ENCODE results near the gene PPIH.
"Not testable (repeated sequence)": the region's sequence is repeated elsewhere in the genome, so short reads cannot be mapped to it uniquely, and the experiment has no call there.

Gene PPIH

GRCh38 chr1:42682739-42683531, 24.7 kb downstream of the PPIH start:
- peak; percentile 53 to 66 for DNase-seq

GRCh38 chr1:42684139-42684538, 25.9 kb downstream of the PPIH start:
- DNase-seq = peak in 1 of 2 experiments; percentile 8

GRCh38 chr1:42686418-42686817, 28.2 kb downstream of the PPIH start:
- no peak for DNase-seq

- DNase-seq = no peak
Observed at GRCh38 chr1:42689912-42690311, 31.7 kb downstream of the PPIH start.

- DNase-seq = no peak
Observed at GRCh38 chr1:42690477-42691156, 32.4 kb downstream of the PPIH start.

GRCh38 chr1:42691157-42691498, 32.9 kb downstream of the PPIH start:
- DNase-seq = no peak

- DNase-seq = no peak
Observed at GRCh38 chr1:42692461-42692860, 34.2 kb downstream of the PPIH start.

GRCh38 chr1:42692911-42693310, 34.7 kb downstream of the PPIH start:
- DNase-seq = no peak

- no peak for DNase-seq
Observed at GRCh38 chr1:42698081-42698813, 40.0 kb downstream of the PPIH start.

GRCh38 chr1:42700006-42700405, 41.8 kb downstream of the PPIH start:
- DNase-seq = no peak

- DNase-seq = no peak
Observed at GRCh38 chr1:42703888-42704464, 45.8 kb downstream of the PPIH start.

- not testable (repeated sequence) for DNase-seq
Observed at GRCh38 chr1:42712808-42713207, 54.6 kb downstream of the PPIH start.

- no peak for DNase-seq
Observed at GRCh38 chr1:42713293-42713692, 55.1 kb downstream of the PPIH start.

- DNase-seq = not testable (repeated sequence)
Observed at GRCh38 chr1:42714441-42714840, 56.2 kb downstream of the PPIH start.

- DNase-seq = no peak
Observed at GRCh38 chr1:42720868-42721267, 62.6 kb downstream of the PPIH start.

GRCh38 chr1:42721926-42722325, 63.7 kb downstream of the PPIH start:
- DNase-seq = no peak

- not testable (repeated sequence) for DNase-seq
Observed at GRCh38 chr1:42722403-42722802, 64.2 kb downstream of the PPIH start.

- no peak for DNase-seq
Observed at GRCh38 chr1:42723511-42723910, 65.3 kb downstream of the PPIH start.

GRCh38 chr1:42725820-42726219, 67.6 kb downstream of the PPIH start:
- not testable (repeated sequence) for DNase-seq

Measured in AML-193 (cell line).